DND-41 (cell line): ENCODE results near the gene NPFFR2.

Experiments
- CTCF ChIP-seq: IDR thresholded peaks from 2 replicates; pipeline ENCODE4 v1.5.1; 2012; ENCODE audit warnings: borderline replicate concordance, low read length, moderate library complexity, mild to moderate bottlenecking; ENCODE audit not compliant: poor library complexity, severe bottlenecking; ENCODE audit errors: extremely low read depth
- EZH2 ChIP-seq: IDR thresholded peaks from 3 replicates; pipeline ENCODE4 v1.6.1; 2012; ENCODE audit warnings: borderline replicate concordance, low read depth, mild to moderate bottlenecking, moderate library complexity, low read length, inconsistent platforms; ENCODE audit not compliant: severe bottlenecking

GRCh38 chr4:72077346-72077745 lies 45.5 kb downstream of the NPFFR2 start:
- no peak for TF ChIP-seq CTCF
- no peak for TF ChIP-seq EZH2
